Globus pallidus (tissue), 1 donor: Measurements from ENCODE around the gene CNTLN.
"Not testable (repeated sequence)": the region's sequence is repeated elsewhere in the genome, so short reads cannot be mapped to it uniquely, and the experiment has no call there.

Source experiments
- DNase-seq: peaks from one replicate; pipeline ENCODE4 v3.0.0-alpha.2; 2015; ENCODE audit warnings: low spot score

The CNTLN gene

GRCh38 chr9:17318821-17319320 is 184.0 kb downstream of the CNTLN start:
- no peak for DNase-seq

GRCh38 chr9:17319864-17320263 is 185.0 kb downstream of the CNTLN start:
- DNase-seq, result no peak

- no peak for DNase-seq
These were observed 188.3 kb downstream of the CNTLN start for GRCh38 chr9:17322882-17323864.

GRCh38 chr9:17328331-17328730 is 193.5 kb downstream of the CNTLN start:
- DNase-seq, result no peak

GRCh38 chr9:17330097-17330496 is 195.3 kb downstream of the CNTLN start:
- DNase-seq, result no peak

GRCh38 chr9:17332115-17332514 is 197.3 kb downstream of the CNTLN start:
- DNase-seq, result no peak

GRCh38 chr9:17339156-17339555 is 204.3 kb downstream of the CNTLN start:
- DNase-seq, result no peak

- DNase-seq, result no peak
These were observed 207.9 kb downstream of the CNTLN start for GRCh38 chr9:17342696-17343095.

- DNase-seq, result no peak
These were observed 215.0 kb downstream of the CNTLN start for GRCh38 chr9:17349831-17350230.

GRCh38 chr9:17354006-17354405 is 219.2 kb downstream of the CNTLN start:
- DNase-seq, result not testable (repeated sequence)

GRCh38 chr9:17361378-17361777 is 226.5 kb downstream of the CNTLN start:
- DNase-seq, result no peak

- DNase-seq, result no peak
These were observed 232.2 kb downstream of the CNTLN start for GRCh38 chr9:17367035-17367434.

- DNase-seq, result no peak
These were observed 245.5 kb downstream of the CNTLN start for GRCh38 chr9:17380126-17380861.

GRCh38 chr9:17387565-17387964 is 252.7 kb downstream of the CNTLN start:
- DNase-seq, result no peak

GRCh38 chr9:17389026-17389425 is 254.2 kb downstream of the CNTLN start:
- DNase-seq, result no peak

- DNase-seq, result no peak
These were observed 260.2 kb downstream of the CNTLN start for GRCh38 chr9:17394881-17395510.

- DNase-seq, result not testable (repeated sequence)
These were observed 262.4 kb downstream of the CNTLN start for GRCh38 chr9:17397166-17397728.

GRCh38 chr9:17398350-17398749 is 263.5 kb downstream of the CNTLN start:
- no peak for DNase-seq

GRCh38 chr9:17401858-17402257 is 267.0 kb downstream of the CNTLN start:
- no peak for DNase-seq

GRCh38 chr9:17402309-17402708 is 267.5 kb downstream of the CNTLN start:
- no peak for DNase-seq

- no peak for DNase-seq
These were observed 268.7 kb downstream of the CNTLN start for GRCh38 chr9:17403539-17403938.

GRCh38 chr9:17414986-17415385 is 280.1 kb downstream of the CNTLN start:
- DNase-seq, result no peak
